NCI-H1694 treated with DMSO at 0.1 percent for 48 hours (cell line): Measurements from ENCODE around the gene CLCF1.

Source experiments
- DNase-seq: peaks from one replicate; lab custom pipeline; 2025; lab: John Stamatoyannopoulos, UW

CLCF1 gene

GRCh38 chr11:67372993-67373647, at the start of gene CLCF1:
TSS of gene CLCF1 (minus strand) at chr11:67373598. CDS start at chr11:67373539, 59 bp downstream.
- no peak for DNase-seq

DNA sequence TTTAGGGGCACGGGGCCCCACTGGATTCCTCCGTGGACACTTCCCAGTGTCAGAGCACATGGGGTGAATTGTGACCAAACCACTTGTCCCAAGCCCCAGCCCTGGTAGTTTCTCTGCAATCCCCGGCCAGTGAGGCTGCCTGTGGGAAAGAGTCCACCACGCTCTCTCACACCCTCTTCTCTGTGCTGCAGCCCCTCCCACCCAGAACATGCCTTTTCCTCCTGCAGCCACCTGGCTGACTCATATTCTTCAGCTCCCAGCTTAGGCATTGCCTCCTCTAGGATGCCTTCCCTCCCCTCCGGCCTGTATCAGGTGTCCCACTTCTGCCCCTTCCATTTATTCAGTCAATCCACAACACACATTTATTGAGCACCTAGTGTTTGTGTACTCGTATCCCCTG, 49.5 kb upstream of the CLCF1 start:
- no peak for DNase-seq

- no peak for DNase-seq
Measured at GRCh38 chr11:67421430-67422031, 48.1 kb upstream of the CLCF1 start.

DNA sequence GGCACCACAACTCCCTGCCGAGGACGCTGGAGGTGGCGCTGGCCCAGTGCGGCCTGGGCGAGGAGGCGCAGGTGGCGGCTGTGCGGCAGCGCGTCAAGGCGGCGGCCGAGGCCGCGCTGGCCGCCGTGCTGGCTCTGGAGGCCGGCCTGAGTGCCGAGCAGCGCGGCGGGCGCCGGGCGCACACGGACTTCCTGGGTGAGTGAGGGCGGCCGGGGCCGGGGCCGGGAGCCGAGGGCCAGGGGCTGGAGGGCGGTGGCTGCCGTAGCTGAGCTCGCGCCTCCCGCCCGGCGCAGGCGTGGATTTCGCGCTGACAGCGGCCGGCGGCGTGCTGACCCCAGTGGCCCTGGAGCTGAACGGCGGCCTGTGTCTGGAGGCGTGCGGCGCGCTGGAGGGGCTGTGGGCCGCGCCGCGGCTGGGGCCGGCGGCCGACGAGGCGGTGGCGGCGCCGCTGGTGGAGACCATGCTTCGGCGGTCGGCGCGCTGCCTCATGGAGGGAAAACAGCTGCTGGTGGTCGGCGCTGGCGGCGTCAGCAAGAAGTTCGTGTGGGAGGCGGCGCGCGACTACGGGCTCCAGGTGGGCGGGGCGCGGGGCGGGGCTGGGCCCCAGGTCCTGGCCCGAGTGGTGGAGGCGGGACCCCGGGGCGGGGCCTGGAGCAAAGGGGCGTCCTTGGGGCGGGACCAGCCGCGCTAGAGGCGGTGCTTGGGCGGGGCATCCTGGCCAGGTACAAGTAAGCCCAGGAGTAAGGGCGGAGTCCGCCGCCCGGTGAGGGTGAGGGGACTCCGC, 47.4 kb upstream of the CLCF1 start:
- peak; percentile 66 for DNase-seq

GRCh38 chr11:67420147-67420645, 46.8 kb upstream of the CLCF1 start:
- no peak for DNase-seq

GRCh38 chr11:67419325-67420049, 46.1 kb upstream of the CLCF1 start:
- no peak for DNase-seq

GRCh38 chr11:67418476-67419281, 45.3 kb upstream of the CLCF1 start:
- no peak for DNase-seq

- no peak for DNase-seq
Measured at GRCh38 chr11:67417425-67417824, 44.0 kb upstream of the CLCF1 start.

GRCh38 chr11:67416416-67417335, 43.3 kb upstream of the CLCF1 start:
- no peak for DNase-seq

DNA sequence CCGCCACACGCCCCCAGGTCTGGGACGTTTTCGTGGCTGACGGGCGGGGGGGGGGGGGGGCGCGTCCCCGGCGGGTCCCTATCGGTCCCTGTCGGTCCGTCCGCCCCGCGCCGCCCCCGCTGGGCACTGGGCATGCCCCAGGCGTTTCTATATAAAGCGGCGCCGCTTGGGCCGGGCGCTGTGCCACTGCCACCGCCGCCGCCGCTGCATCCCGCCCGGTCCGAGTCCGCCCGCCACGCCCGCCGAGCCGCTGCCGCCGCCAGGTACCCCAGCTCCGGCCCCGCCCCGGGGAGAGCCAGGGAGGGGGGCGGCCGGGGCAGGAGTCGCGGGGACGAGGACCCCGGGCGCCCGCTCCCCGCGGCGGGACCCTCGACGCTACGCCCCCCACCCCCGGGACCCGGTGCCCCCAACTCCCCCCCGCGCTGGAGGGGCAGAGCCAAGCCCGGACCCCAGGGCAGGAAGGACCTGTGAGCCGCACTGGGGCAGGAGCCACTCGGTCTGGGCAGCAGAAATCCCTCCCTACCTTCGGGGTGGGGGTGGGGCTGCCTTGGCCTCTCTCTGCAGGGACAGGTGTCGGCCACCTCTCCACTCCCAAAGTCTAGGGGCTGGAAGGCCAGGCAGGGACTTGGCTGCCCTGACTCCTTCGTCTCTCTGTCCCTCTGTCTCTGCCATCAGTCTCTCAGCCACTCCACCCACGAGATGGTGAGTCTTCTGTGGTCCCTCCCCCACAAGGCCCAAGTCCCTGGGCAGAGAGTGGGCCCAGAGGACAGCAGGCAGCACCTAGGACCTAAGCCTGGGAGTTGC, 42.3 kb upstream of the CLCF1 start, which contains the start of gene CARNS1:
Gene CARNS1 (plus strand): TSS at position 178 of the 804 bp plus-strand sequence. CDS start 522 bp downstream, at position 700.
- DNase-seq: no peak

DNA sequence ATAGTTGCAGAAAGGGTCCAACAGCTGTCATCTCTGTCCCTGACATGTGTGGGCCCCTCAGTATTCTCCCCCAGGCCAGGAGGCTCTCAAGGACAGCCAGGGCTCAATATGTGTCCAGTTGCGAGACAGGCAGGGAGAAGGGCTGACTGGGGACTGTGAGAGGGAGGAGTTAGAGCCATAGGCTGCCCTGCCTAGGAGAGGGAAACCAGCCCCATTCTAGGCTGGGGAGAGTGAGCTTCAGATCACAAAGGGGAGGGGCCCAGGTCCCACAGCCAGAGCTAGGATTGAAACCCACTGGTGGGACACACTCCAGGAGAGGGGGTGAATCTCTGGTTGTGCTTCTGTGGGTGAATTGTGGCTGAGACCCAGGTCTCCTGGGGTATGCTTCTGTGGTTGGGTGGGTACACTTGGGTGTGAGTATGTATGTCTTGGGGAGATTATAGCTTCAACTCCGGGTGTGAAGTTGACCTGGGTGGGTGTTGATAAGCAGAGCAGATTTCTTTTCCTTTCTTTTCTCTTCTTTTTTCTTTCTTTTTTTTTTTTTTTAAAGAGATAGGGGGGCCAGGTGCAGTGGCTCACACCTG, 40.0 kb upstream of the CLCF1 start:
- DNase-seq: no peak

- DNase-seq: no peak
Measured at GRCh38 chr11:67412495-67413179, 39.2 kb upstream of the CLCF1 start.

GRCh38 chr11:67411785-67412152, 38.4 kb upstream of the CLCF1 start:
- DNase-seq: no peak

GRCh38 chr11:67410984-67411784, 37.8 kb upstream of the CLCF1 start:
- no peak for DNase-seq

DNA sequence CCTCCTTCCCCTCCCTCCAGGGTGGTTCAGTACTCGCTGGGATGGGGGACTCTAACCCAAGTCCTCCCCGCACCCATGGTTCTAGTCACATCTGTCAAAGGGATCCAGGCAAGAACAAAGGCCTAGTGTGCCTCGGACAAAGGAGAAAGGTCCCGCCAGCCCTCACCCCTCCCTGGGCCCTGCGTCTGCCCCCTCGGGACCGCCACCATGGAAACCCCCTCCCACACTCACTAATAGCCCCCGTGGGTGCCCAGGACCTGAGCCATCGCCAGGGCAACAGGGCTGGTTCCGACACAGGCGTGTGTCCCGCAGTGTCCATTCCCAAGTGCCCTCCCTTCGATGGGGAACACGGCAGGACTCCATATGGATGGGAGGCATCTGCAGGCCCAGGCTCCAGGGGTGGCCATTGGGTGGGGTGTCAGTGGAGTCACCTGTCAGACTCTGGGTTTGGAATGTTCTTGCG, 37.0 kb upstream of the CLCF1 start:
- DNase-seq: no peak

DNA sequence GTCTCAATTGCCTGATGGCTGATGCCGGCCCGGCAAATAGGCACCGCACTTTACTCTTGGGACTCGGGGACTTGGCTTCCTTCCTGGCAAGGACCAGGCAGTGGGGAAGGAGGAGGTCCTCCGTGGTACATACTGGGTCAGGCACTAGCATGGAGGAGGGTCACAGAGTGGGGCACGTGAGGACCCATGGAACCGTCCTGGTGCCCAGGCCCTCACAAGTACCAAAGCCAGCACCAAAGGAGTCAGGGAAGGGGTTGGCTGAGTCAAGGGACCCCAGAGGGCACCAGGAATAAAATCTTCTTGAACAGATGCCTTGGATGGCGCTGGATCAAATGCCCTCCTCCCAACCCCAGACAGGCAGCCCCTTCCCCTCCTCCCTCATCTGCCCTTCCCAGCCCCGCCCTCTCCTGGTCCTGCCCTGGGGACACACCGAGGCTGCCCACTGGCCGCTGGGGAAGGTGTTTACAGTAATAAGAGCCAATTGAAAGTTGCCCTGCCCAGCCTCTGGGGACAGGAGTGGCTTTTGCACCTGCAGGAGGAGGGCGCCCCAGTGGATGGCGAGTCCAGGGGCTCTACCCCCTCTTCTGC, 36.5 kb upstream of the CLCF1 start:
- DNase-seq: no peak

GRCh38 chr11:67409261-67409666, 35.9 kb upstream of the CLCF1 start:
- no peak for DNase-seq
